SK-N-SH treated with all-trans-retinoic acid at 6 μM for 48 hours (cell line): ENCODE measurements around the gene MXD4.
A peak's percentile ranks its signal among the peaks of the same experiment; 100 is the strongest.

Source experiments
- ATAC-seq: fragments of 200-7000 bp; cut with Tn5 transposase; 3 replicates; pipeline ENCODE4 v1.9.1; 2020; ENCODE audit warnings: mild to moderate bottlenecking, moderate library complexity
- ARNTL ChIP-seq: fragments of 450-650 bp; formaldehyde crosslinking; IDR thresholded peaks from 2 replicates; pipeline ENCODE4 v1.5.0; 2020; ENCODE audit warnings: low read depth, mild to moderate bottlenecking, moderate library complexity, borderline replicate concordance
- BACH2 ChIP-seq: fragments of 250-450 bp; sonication (Bioruptor Pico); IDR thresholded peaks from 2 replicates; pipeline ENCODE4 v1.9.0; 2021; ENCODE audit warnings: mild to moderate bottlenecking, borderline replicate concordance
- CSDC2 ChIP-seq: fragments of 250-450 bp; sonication (Bioruptor Pico); IDR thresholded peaks from 2 replicates; pipeline ENCODE4 v1.5.0; 2020; ENCODE audit warnings: mild to moderate bottlenecking, moderate library complexity
- ESRRG ChIP-seq: fragments of 250-450 bp; sonication (Bioruptor Pico); IDR thresholded peaks from 2 replicates; pipeline ENCODE4 v1.6.1; 2021; ENCODE audit warnings: mild to moderate bottlenecking
- GLIS3 ChIP-seq: fragments of 250-450 bp; sonication (Bioruptor Pico); IDR thresholded peaks from 2 replicates; pipeline ENCODE4 v1.5.0; 2020; ENCODE audit warnings: mild to moderate bottlenecking, moderate library complexity
- OSR1 ChIP-seq: fragments of 250-450 bp; sonication (Bioruptor Pico); IDR thresholded peaks from 2 replicates; pipeline ENCODE4 v1.8.0; 2022; ENCODE audit warnings: moderate library complexity, mild to moderate bottlenecking, inconsistent platforms
- PPARA ChIP-seq: fragments of 250-450 bp; sonication (Bioruptor Pico); IDR thresholded peaks from 2 replicates; pipeline ENCODE4 v1.5.0; 2020; ENCODE audit warnings: mild to moderate bottlenecking, borderline replicate concordance
- RARB ChIP-seq: fragments of 250-450 bp; sonication (Bioruptor Pico); IDR thresholded peaks from 2 replicates; pipeline ENCODE4 v1.8.0; 2021; ENCODE audit warnings: mild to moderate bottlenecking, moderate library complexity
- SNAI2 ChIP-seq: fragments of 250-450 bp; sonication (Bioruptor Pico); IDR thresholded peaks from 2 replicates; pipeline ENCODE4 v1.5.0; 2020; ENCODE audit warnings: mild to moderate bottlenecking, moderate library complexity
- TCF4 ChIP-seq: fragments of 250-450 bp; sonication (Bioruptor Pico); IDR thresholded peaks from 2 replicates; pipeline ENCODE4 v1.8.0; 2021; ENCODE audit warnings: mild to moderate bottlenecking, moderate library complexity, borderline replicate concordance
- ZC3H10 ChIP-seq: fragments of 250-450 bp; sonication (Bioruptor Pico); IDR thresholded peaks from 2 replicates; pipeline ENCODE4 v1.5.1; 2021; ENCODE audit warnings: mild to moderate bottlenecking, moderate library complexity
- ZFP3 ChIP-seq: fragments of 250-450 bp; sonication (Bioruptor Pico); IDR thresholded peaks from 2 replicates; pipeline ENCODE4 v1.5.0; 2020; ENCODE audit warnings: mild to moderate bottlenecking, moderate library complexity
- ZFP30 ChIP-seq: fragments of 450-650 bp; formaldehyde crosslinking; IDR thresholded peaks from 2 replicates; pipeline ENCODE4 v1.5.0; 2022; ENCODE audit warnings: mild to moderate bottlenecking, moderate library complexity
- ZNF565 ChIP-seq: fragments of 450-650 bp; formaldehyde crosslinking; conservative IDR thresholded peaks from 2 replicates; pipeline ENCODE4 v1.5.0; 2020; ENCODE audit warnings: low read depth, mild to moderate bottlenecking, moderate library complexity
- ZNF70 ChIP-seq: fragments of 450-650 bp; formaldehyde crosslinking; IDR thresholded peaks from 2 replicates; pipeline ENCODE4 v1.5.0; 2020; ENCODE audit warnings: mild to moderate bottlenecking, moderate library complexity
- ZNF8 ChIP-seq: fragments of 450-650 bp; formaldehyde crosslinking; IDR thresholded peaks from 2 replicates; pipeline ENCODE4 v1.5.0; 2020; ENCODE audit warnings: mild to moderate bottlenecking, moderate library complexity
- TF ChIP-seq, protein P1 (sequence below): fragments of 250-450 bp; sonication (Bioruptor Pico); IDR thresholded peaks from 2 replicates; pipeline ENCODE4 v1.5.1; 2021; ENCODE audit warnings: mild to moderate bottlenecking, moderate library complexity
- TF ChIP-seq, protein P2 (sequence below): fragments of 250-450 bp; sonication (Bioruptor Pico); IDR thresholded peaks from 2 replicates; pipeline ENCODE4 v1.5.1; 2020; ENCODE audit warnings: low read depth, mild to moderate bottlenecking, moderate library complexity
- TF ChIP-seq, protein P3 (sequence below): fragments of 250-450 bp; sonication (Bioruptor Pico); IDR thresholded peaks from 2 replicates; pipeline ENCODE4 v1.8.0; 2020; ENCODE audit warnings: mild to moderate bottlenecking, moderate library complexity, borderline replicate concordance
- TF ChIP-seq, protein P4 (sequence below): fragments of 250-450 bp; sonication (Bioruptor Pico); IDR thresholded peaks from 2 replicates; pipeline ENCODE4 v1.8.0; 2021; ENCODE audit warnings: low read depth, mild to moderate bottlenecking, moderate library complexity, borderline replicate concordance
- TF ChIP-seq, protein P5 (sequence below): fragments of 250-450 bp; sonication (Bioruptor Pico); IDR thresholded peaks from 2 replicates; pipeline ENCODE4 v1.5.0; 2020; ENCODE audit warnings: mild to moderate bottlenecking, moderate library complexity

MXD4 gene

DNA sequence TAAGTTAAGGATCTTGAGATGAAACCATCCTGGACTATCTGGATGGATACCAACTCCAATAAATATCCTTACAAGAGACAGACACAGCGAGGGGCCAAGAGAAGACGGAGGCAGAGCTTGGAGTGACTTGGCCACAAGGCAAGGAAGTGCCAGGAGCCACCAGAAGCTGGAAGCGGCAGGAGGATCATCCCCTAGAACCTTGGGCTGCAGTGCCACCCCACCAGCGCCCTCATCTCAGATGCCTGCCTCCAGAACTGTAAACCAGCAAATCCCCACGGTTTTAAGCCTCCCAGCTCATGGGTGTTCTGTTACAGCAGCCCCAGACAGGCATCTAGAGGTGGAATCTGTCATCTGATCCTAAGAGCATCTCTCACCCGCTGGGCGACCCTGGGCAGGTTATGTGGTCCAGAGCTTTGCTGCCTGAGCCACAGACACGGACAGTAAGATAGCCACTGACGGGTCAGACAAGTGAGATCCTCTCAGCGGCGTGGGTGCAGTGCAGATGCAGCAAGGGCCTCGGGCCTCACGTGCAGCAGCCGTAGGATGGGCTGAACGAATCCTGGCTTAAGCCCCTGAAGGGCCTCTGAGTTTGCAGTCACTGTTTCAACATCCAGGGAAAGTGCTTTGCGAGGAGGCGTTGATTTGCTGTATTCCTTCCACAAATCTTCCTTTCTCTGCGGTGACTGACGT is 25.1 kb upstream of the MXD4 start:
- TF ChIP-seq SNAI2 (CRISPR knock-in tag) (no peak), RARB (CRISPR knock-in tag) (no peak), ZFP30 (CRISPR knock-in tag) (no peak), ZNF8 (CRISPR knock-in tag) (no peak), ZNF565 (no peak), GLIS3 (CRISPR knock-in tag) (no peak), ESRRG (CRISPR knock-in tag) (no peak), ZFP3 (no peak), OSR1 (CRISPR knock-in tag) (no peak), PPARA (CRISPR knock-in tag) (no peak)
- TF ChIP-seq, protein P1, sequence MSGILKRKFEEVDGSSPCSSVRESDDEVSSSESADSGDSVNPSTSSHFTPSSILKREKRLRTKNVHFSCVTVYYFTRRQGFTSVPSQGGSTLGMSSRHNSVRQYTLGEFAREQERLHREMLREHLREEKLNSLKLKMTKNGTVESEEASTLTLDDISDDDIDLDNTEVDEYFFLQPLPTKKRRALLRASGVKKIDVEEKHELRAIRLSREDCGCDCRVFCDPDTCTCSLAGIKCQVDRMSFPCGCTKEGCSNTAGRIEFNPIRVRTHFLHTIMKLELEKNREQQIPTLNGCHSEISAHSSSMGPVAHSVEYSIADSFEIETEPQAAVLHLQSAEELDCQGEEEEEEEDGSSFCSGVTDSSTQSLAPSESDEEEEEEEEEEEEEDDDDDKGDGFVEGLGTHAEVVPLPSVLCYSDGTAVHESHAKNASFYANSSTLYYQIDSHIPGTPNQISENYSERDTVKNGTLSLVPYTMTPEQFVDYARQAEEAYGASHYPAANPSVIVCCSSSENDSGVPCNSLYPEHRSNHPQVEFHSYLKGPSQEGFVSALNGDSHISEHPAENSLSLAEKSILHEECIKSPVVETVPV (CRISPR knock-in tag), result no peak
- TF ChIP-seq, protein P2, sequence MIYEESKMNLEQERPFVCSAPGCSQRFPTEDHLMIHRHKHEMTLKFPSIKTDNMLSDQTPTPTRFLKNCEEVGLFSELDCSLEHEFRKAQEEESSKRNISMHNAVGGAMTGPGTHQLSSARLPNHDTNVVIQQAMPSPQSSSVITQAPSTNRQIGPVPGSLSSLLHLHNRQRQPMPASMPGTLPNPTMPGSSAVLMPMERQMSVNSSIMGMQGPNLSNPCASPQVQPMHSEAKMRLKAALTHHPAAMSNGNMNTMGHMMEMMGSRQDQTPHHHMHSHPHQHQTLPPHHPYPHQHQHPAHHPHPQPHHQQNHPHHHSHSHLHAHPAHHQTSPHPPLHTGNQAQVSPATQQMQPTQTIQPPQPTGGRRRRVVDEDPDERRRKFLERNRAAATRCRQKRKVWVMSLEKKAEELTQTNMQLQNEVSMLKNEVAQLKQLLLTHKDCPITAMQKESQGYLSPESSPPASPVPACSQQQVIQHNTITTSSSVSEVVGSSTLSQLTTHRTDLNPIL (CRISPR knock-in tag), result no peak
- TF ChIP-seq, protein P3, sequence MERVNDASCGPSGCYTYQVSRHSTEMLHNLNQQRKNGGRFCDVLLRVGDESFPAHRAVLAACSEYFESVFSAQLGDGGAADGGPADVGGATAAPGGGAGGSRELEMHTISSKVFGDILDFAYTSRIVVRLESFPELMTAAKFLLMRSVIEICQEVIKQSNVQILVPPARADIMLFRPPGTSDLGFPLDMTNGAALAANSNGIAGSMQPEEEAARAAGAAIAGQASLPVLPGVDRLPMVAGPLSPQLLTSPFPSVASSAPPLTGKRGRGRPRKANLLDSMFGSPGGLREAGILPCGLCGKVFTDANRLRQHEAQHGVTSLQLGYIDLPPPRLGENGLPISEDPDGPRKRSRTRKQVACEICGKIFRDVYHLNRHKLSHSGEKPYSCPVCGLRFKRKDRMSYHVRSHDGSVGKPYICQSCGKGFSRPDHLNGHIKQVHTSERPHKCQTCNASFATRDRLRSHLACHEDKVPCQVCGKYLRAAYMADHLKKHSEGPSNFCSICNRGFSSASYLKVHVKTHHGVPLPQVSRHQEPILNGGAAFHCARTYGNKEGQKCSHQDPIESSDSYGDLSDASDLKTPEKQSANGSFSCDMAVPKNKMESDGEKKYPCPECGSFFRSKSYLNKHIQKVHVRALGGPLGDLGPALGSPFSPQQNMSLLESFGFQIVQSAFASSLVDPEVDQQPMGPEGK (CRISPR knock-in tag), result no peak
- TF ChIP-seq, protein P4, sequence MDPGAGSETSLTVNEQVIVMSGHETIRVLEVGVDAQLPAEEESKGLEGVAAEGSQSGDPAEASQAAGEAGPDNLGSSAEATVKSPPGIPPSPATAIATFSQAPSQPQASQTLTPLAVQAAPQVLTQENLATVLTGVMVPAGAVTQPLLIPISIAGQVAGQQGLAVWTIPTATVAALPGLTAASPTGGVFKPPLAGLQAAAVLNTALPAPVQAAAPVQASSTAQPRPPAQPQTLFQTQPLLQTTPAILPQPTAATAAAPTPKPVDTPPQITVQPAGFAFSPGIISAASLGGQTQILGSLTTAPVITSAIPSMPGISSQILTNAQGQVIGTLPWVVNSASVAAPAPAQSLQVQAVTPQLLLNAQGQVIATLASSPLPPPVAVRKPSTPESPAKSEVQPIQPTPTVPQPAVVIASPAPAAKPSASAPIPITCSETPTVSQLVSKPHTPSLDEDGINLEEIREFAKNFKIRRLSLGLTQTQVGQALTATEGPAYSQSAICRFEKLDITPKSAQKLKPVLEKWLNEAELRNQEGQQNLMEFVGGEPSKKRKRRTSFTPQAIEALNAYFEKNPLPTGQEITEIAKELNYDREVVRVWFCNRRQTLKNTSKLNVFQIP (CRISPR knock-in tag), result no peak

DNA sequence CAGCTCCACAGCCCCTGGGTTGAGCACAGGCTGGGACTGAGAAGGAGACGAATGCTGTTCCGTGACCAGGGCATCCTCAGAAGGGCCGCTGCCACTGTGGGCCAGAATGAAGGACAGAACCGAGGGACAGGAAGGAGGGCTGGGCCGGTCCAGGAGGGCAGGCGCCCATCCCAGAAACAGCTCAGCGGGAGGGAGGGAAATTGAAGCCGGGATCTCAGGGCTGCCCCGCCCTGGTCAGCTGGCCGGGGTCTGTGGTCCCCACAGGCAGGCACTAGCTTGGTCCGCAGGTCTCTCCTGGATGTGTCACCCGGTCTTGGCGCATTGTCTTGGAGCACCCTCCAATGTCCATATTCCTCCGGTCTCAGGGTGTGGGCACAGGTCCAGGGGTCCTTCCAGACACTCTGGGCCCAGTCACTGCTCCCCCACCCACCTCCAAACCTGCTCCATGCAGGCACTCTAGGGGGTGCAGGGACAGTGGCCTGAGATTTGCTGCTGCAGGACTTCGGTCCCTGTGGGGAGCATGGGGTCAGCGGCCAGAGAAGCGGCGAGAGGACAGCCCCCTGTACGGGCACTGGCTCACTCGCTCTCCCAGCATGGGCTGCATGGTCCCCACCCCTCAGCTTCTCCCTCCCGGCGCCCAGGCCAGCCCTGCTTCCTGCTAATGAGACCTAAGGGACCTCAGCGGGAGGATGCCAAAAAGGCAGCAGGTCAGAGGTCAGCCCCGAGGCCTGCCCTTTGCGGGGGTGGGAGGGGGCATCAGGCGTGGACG is 23.9 kb upstream of the MXD4 start:
- no peak for ATAC-seq
- TF ChIP-seq ESRRG (CRISPR knock-in tag) (no peak), ZFP3 (no peak), RARB (CRISPR knock-in tag) (no peak), ZNF70 (CRISPR knock-in tag) (no peak)
- TF ChIP-seq, protein P3 (CRISPR knock-in tag), result no peak
- TF ChIP-seq, all 23 proteins: peak for 0

More for the DNA sequence above, 25.1 kb upstream of the MXD4 start:
- peak; percentile 63 for ATAC-seq

DNA sequence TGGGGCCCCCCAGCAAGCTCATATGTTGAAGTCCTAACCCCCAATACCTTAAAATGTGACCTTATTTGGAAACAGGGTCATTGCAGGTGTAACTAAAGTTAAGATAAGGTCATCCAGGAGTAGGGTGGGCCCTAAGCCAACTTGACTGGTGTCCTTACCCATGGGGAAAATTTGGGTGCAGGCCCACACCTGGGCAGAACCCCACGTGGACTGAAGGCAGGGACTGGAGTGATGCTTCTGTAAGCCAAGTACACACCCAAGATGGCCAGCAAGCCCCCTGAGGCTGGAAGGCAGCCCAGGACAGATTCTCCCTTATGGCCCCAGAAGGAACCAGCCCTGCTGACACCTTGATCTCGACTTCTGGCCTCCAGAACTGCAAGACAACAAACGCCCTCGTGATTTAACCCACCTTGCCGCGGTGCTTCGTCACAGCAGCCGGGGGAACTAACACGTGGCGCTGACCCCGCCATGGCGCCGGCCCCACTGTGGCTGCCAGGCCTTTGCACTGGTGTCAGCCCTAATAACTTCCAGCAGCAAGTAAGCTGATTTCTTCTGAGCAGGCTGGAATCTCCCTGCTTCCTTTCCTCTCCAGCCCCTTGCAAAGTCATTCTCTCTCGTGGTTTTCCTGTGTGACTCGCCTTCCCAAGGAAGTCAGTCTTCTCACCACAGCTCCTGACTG is 23.2 kb upstream of the MXD4 start:
- peak; percentile 26; the same call in 2 of the 3 replicates for ATAC-seq
- TF ChIP-seq CSDC2 (CRISPR knock-in tag), result no peak
- TF ChIP-seq, protein P5, sequence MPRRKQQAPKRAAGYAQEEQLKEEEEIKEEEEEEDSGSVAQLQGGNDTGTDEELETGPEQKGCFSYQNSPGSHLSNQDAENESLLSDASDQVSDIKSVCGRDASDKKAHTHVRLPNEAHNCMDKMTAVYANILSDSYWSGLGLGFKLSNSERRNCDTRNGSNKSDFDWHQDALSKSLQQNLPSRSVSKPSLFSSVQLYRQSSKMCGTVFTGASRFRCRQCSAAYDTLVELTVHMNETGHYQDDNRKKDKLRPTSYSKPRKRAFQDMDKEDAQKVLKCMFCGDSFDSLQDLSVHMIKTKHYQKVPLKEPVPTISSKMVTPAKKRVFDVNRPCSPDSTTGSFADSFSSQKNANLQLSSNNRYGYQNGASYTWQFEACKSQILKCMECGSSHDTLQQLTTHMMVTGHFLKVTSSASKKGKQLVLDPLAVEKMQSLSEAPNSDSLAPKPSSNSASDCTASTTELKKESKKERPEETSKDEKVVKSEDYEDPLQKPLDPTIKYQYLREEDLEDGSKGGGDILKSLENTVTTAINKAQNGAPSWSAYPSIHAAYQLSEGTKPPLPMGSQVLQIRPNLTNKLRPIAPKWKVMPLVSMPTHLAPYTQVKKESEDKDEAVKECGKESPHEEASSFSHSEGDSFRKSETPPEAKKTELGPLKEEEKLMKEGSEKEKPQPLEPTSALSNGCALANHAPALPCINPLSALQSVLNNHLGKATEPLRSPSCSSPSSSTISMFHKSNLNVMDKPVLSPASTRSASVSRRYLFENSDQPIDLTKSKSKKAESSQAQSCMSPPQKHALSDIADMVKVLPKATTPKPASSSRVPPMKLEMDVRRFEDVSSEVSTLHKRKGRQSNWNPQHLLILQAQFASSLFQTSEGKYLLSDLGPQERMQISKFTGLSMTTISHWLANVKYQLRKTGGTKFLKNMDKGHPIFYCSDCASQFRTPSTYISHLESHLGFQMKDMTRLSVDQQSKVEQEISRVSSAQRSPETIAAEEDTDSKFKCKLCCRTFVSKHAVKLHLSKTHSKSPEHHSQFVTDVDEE (CRISPR knock-in tag), result no peak
- TF ChIP-seq PPARA (CRISPR knock-in tag), result no peak
- TF ChIP-seq BACH2 (CRISPR knock-in tag), result no peak
- no peak for TF ChIP-seq ARNTL
- no peak for TF ChIP-seq ZNF70 (CRISPR knock-in tag)
- TF ChIP-seq TCF4, result no peak
- no peak for TF ChIP-seq OSR1 (CRISPR knock-in tag)
- TF ChIP-seq SNAI2 (CRISPR knock-in tag), result no peak
- no peak for TF ChIP-seq ZNF565
- TF ChIP-seq, protein P1 (CRISPR knock-in tag), result no peak
- no peak for TF ChIP-seq ZC3H10 (CRISPR knock-in tag)
- TF ChIP-seq RARB (CRISPR knock-in tag), result no peak
- TF ChIP-seq ZNF8 (CRISPR knock-in tag), result no peak
- TF ChIP-seq ZFP3, result no peak
